ENCODE measurements around the gene NCOA7. TPM values are rescaled to one million over a fixed set of nuclear protein-coding genes. Genes with fewer than 3 reads are reported as not detected.

The NCOA7 gene
- total RNA-seq, 3 donors from 2014 or later: 62.6 to 94.7 (median 82.4) TPM

DNA sequence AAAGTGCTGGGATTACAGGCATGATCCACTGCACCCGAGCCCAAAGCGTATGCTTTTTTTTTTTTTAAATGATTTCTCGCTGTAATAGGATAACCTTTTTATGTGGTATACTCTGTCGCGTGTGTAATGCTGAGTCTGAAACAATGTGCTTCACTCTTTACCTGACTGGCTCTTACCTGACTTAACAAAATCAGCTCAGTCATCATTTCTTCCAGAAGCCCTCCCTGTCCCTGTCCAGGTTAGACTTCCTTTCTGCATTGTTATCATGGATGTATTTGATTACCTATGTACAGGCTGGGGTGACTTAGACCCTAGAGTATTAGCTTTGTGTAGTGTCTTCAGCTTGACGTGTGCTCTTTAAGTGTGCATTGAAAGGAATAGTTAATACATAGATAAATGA, 67.1 kb downstream of the NCOA7 start:
- DNase-seq (ENCODE audit: low spot score in 2 of 2): no peak
- intact Hi-C loops (cut with DNase I; ENCODE audit: low total_unique reads): no loop called here
- no peaks in the 10 kb centered on the region for H3K9me3 ChIP-seq

DNA sequence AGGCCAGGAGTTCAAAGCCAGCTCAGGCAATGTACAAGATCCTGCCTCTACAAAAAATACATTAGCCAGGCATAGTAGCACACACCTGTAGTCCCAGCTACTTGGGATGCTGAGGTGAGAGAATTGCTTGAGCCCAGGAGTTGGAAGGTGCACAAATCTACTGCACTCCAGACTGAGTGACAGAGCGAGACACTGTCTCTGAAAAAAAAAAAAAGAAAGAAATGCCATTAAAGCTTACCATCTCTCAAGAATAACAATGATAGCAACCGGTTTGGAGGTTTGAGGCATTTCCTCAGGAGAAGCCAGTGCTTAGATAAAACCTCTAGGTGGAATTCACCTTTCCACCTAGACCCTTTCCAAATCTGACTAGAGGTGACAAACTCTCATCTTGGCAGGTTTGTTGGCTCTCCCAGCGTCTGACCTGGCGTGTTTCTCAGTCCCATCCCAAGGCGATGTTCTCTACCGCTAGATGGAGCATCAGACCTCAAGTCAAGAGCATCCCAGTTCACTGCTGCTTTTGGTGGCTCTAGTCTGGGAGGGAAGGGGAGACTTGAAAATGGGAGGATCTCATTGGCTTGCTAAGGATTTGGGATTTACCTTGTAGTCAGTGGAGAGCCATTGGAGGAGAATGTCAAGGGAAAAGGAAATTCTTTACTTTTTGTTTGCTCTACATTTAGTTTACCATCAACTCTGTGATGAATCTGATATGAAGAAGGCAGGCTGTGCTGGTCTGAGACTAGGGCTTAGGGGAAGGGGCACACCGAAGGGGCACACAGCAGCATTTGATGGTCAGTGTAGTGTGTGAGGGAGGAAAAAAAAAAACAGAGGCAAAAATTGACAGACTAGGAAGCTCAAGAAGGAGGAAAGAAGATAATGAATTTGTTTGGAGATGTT, 67.9 kb downstream of the NCOA7 start:
- intact Hi-C loops (cut with DNase I; ENCODE audit: low total_unique reads): no loop called here
- no peak overlapping the region for H3K4me3 ChIP-seq
- no peak overlapping the region for H3K27ac ChIP-seq
- no peaks in the 10 kb centered on the region for H3K36me3 ChIP-seq
- H3K27me3 ChIP-seq: no peaks in the 10 kb centered on the region
- TF ChIP-seq POLR2A (IDR thresholded peaks at IDR 0.05) (no peak), POLR2AphosphoS5 (IDR thresholded peaks at IDR 0.05) (peak in 1 of 3 donors; percentile 14)
- TF ChIP-seq, protein P1, sequence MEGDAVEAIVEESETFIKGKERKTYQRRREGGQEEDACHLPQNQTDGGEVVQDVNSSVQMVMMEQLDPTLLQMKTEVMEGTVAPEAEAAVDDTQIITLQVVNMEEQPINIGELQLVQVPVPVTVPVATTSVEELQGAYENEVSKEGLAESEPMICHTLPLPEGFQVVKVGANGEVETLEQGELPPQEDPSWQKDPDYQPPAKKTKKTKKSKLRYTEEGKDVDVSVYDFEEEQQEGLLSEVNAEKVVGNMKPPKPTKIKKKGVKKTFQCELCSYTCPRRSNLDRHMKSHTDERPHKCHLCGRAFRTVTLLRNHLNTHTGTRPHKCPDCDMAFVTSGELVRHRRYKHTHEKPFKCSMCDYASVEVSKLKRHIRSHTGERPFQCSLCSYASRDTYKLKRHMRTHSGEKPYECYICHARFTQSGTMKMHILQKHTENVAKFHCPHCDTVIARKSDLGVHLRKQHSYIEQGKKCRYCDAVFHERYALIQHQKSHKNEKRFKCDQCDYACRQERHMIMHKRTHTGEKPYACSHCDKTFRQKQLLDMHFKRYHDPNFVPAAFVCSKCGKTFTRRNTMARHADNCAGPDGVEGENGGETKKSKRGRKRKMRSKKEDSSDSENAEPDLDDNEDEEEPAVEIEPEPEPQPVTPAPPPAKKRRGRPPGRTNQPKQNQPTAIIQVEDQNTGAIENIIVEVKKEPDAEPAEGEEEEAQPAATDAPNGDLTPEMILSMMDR (IDR thresholded peaks at IDR 0.05): peak; percentile 56 to 74 (median 73)
- DNase-seq (ENCODE audit: low spot score in 2 of 2): peak; percentile 51 to 55
- H3K4me1 ChIP-seq: no peaks in the 10 kb centered on the region
- no peaks in the 10 kb centered on the region for H3K9me3 ChIP-seq

More for the DNA sequence above, 67.1 kb downstream of the NCOA7 start:
- Histone ChIP-seq H3K27me3 (no peaks in the 10 kb centered on the region), H3K4me1 (no peaks in the 10 kb centered on the region), H3K36me3 (no peaks in the 10 kb centered on the region), H3K27ac (no peak overlapping the region), H3K4me3 (no peak overlapping the region)
- TF ChIP-seq, protein P1 (IDR thresholded peaks at IDR 0.05): no peak
- TF ChIP-seq POLR2A (IDR thresholded peaks at IDR 0.05): no peak
- TF ChIP-seq POLR2AphosphoS5 (IDR thresholded peaks at IDR 0.05): no peak

DNA sequence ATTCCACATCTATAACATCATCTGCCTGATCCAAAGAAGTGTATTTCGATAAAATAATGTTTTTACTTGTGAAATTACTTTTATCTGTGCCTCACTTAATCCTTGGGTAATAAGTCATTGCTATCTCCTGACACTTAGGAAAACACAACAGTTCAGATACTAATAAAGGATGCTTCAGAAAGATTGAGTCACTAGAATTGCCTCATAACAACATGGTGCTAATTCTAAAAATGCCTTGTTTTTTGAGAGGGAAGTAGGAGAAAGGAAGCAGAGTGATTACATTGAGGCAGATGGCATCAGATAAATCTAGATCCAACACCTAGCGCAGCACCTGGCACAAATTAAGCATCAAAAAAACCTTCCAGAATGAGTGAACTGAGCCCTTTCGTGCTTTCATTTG, 69.0 kb downstream of the NCOA7 start:
- no peaks in the 10 kb centered on the region for H3K27me3 ChIP-seq
- intact Hi-C loops (cut with DNase I; ENCODE audit: low total_unique reads): no loop called here
- TF ChIP-seq, protein P1 (IDR thresholded peaks at IDR 0.05): no peak
- no peak for TF ChIP-seq POLR2AphosphoS5 (IDR thresholded peaks at IDR 0.05)
- TF ChIP-seq POLR2A (IDR thresholded peaks at IDR 0.05): no peak

DNA sequence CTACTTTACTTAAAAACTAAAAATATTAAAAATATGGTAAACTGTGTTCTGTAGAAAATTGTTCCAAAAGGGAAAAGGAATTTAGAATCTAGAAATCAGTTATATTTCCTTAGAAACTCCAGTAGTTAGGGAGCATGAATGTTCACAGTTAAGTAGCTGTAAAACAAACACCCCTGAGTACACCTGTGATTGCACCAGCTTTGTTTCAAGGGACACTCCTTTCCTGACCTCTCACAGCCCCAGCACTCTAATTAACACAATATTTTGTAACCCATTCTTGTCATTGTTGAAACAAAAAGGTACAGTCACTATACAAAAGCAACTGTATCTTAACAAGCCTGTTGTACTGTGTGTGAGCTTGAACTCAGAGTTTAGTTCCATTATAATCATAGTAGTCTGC, 72.3 kb downstream of the NCOA7 start:
- intact Hi-C loops (cut with DNase I; ENCODE audit: low total_unique reads): no loop called here
- Histone ChIP-seq H3K36me3 (no peaks in the 10 kb centered on the region), H3K27me3 (no peaks in the 10 kb centered on the region), H3K4me3 (no peak overlapping the region), H3K27ac (no peak overlapping the region), H3K9me3 (no peaks in the 10 kb centered on the region), H3K4me1 (no peaks in the 10 kb centered on the region)
- TF ChIP-seq, protein P1 (IDR thresholded peaks at IDR 0.05): no peak
- TF ChIP-seq POLR2A (IDR thresholded peaks at IDR 0.05): no peak
- no peak for TF ChIP-seq POLR2AphosphoS5 (IDR thresholded peaks at IDR 0.05)
- no peak for DNase-seq (ENCODE audit: low spot score in 2 of 2)

More for the DNA sequence above, 69.0 kb downstream of the NCOA7 start:
- Histone ChIP-seq H3K36me3 (no peaks in the 10 kb centered on the region), H3K4me1 (no peaks in the 10 kb centered on the region), H3K9me3 (no peaks in the 10 kb centered on the region), H3K27ac (no peak overlapping the region), H3K4me3 (no peak overlapping the region)
- no peak for DNase-seq (ENCODE audit: low spot score in 2 of 2)

DNA sequence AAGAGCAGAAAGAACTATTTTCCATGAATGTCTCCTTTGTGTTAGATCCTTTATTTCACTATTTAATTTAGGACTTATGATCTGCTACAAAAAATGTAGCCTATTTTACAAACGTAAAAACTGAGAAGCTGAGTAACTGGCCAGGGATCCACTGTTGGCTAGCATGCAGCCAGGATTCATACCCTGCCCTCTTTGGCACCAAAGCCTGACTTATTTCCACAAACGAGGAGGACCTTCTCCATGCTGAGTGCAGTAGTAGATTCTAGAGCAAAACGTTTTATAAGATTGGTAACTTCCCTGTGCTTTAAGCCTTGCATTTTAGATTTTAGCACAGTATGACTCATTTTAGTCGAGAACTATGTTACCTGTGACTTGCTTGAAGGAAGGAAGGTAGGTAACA, 74.3 kb downstream of the NCOA7 start:
- H3K27ac ChIP-seq: no peak overlapping the region
- no peaks in the 10 kb centered on the region for H3K9me3 ChIP-seq
- H3K36me3 ChIP-seq: no peaks in the 10 kb centered on the region
- no peak overlapping the region for H3K4me3 ChIP-seq
- DNase-seq (ENCODE audit: low spot score in 2 of 2): no peak
- intact Hi-C loops (cut with DNase I; ENCODE audit: low total_unique reads): loop anchor here (5.0 kb wide), 1 partner anchor 97 kb away; no protein-coding TSS in a partner anchor
- H3K27me3 ChIP-seq: no peaks in the 10 kb centered on the region
- no peaks in the 10 kb centered on the region for H3K4me1 ChIP-seq
- TF ChIP-seq, protein P1 (IDR thresholded peaks at IDR 0.05): no peak
- TF ChIP-seq POLR2A (IDR thresholded peaks at IDR 0.05) (no peak), POLR2AphosphoS5 (IDR thresholded peaks at IDR 0.05) (no peak)
